ENCODE results near the gene MIXL1. TPM values are rescaled to one million over a fixed set of nuclear protein-coding genes. Genes with fewer than 3 reads are reported as not detected.

MIXL1 gene
- total RNA-seq, 2 experiments from 2014 or later, result 0.82 to 2.7 TPM

GRCh38 chr1:226276077-226276682 lies 52.7 kb downstream of the MIXL1 start:
- intact Hi-C loops (cut with micrococcal nuclease; ENCODE audit: unreplicated experiment), result no loop called here
- no peak for TF ChIP-seq EZH2phosphoT487 (IDR thresholded peaks at IDR 0.05; ENCODE audit: borderline replicate concordance, low read depth, low read length)
- no peak for TF ChIP-seq CTCF (conservative IDR thresholded peaks at IDR 0.05; ENCODE audit: low read length)
- ChIA-PET POLR2A (interaction anchor here (0.6 kb wide), 1 partner anchor 178 kb away, joined by 3 read pairs; no protein-coding TSS in a partner anchor), CTCF (ENCODE audit: unreplicated experiment) (no interaction called here)
- H3K4me3 ChIP-seq (ENCODE audit: low read depth, low read length, poor library complexity, severe bottlenecking), result no peak overlapping the region
- DNase-seq (ENCODE audit: low spot score), result no peak
- no peaks in the 10 kb centered on the region for H3K9me2 ChIP-seq (ENCODE audit: insufficient read depth, low read length)
- H4K20me1 ChIP-seq (ENCODE audit: insufficient read depth, low read length), result no peaks in the 10 kb centered on the region
- H3K4me2 ChIP-seq (ENCODE audit: low read length), result no peak overlapping the region
- H2AFZ ChIP-seq (ENCODE audit: low read length), result no peak overlapping the region
- no peaks in the 10 kb centered on the region for H3K4me1 ChIP-seq (ENCODE audit: insufficient read depth, low read length, poor library complexity, severe bottlenecking)
- H3K9me3 ChIP-seq (ENCODE audit: low read length), result no peaks in the 10 kb centered on the region
- BruUV-seq (replicated peaks), result no TSS peak
- peaks cover 5% of the 10 kb centered on the region; the same call in 1 of the 2 replicates for H3K79me2 ChIP-seq (ENCODE audit: insufficient read depth, low read depth, low read length)
- no peak overlapping the region for H3K27ac ChIP-seq (ENCODE audit: low read depth, low read length, poor library complexity, severe bottlenecking)
- peaks cover 76% of the 10 kb centered on the region for H3K36me3 ChIP-seq (ENCODE audit: insufficient read depth, low read length)

Other genes with a start within 250 kb of the MIXL1 start
- 18.2 and 22.0 TPM in 2 replicates for gene SDE2, start 224.3 kb upstream of the MIXL1 start, total RNA-seq (2014; rRNA removed; shearing (Covaris generic))
- gene SDE2, start 224.3 kb upstream of the MIXL1 start, total RNA-seq (2022), result 25.0 and 25.4 TPM in 2 replicates
- gene H3-3A, start 160.9 kb upstream of the MIXL1 start, total RNA-seq (2014; rRNA removed; shearing (Covaris generic)), result 365 and 416 TPM in 2 replicates
- 661 and 742 TPM in 2 replicates for gene H3-3A, start 160.9 kb upstream of the MIXL1 start, total RNA-seq (2022)
- gene ACBD3, start 36.9 kb upstream of the MIXL1 start, total RNA-seq (2014; rRNA removed; shearing (Covaris generic)), result 30.3 and 35.3 TPM in 2 replicates
- gene ACBD3, start 36.9 kb upstream of the MIXL1 start, total RNA-seq (2022), result 51.7 and 54.1 TPM in 2 replicates
- 17.2 and 19.7 TPM in 2 replicates for gene LIN9, start 85.5 kb downstream of the MIXL1 start, total RNA-seq (2014; rRNA removed; shearing (Covaris generic))
- gene LIN9, start 85.5 kb downstream of the MIXL1 start, total RNA-seq (2022), result 20.1 and 22.4 TPM in 2 replicates
- 532 and 610 TPM in 2 replicates for gene PARP1, start 184.4 kb downstream of the MIXL1 start, total RNA-seq (2014; rRNA removed; shearing (Covaris generic))
- gene PARP1, start 184.4 kb downstream of the MIXL1 start, total RNA-seq (2022), result 558 and 594 TPM in 2 replicates